HAP-1 (cell line): ENCODE measurements around the gene GLUD1.
"Not testable (repeated sequence)": the region's sequence is repeated elsewhere in the genome, so short reads cannot be mapped to it uniquely, and the experiment has no call there.

Experiments
- DNase-seq, 2 experiments: peaks; one replicate each; pipeline ENCODE4 v3.0.0-alpha.2; 2016 to 2020; ENCODE audit warnings: low spot score in 2 of 2
- H3K27me3 ChIP-seq: fragments of 250-450 bp; sonication (Bioruptor Pico); 2 replicates; pipeline ENCODE4 v1.5.1; 2020; ENCODE audit warnings: low read depth, mild to moderate bottlenecking, moderate library complexity
- H3K36me3 ChIP-seq: fragments of 250-450 bp; sonication (Bioruptor Pico); replicated peaks from 2 replicates; pipeline ENCODE4 v1.5.1; 2020; ENCODE audit warnings: mild to moderate bottlenecking
- H3K4me1 ChIP-seq: fragments of 250-450 bp; sonication (Bioruptor Pico); 2 replicates; pipeline ENCODE4 v1.5.1; 2020; ENCODE audit warnings: mild to moderate bottlenecking
- H3K4me3 ChIP-seq: fragments of 250-450 bp; sonication (Bioruptor Pico); 2 replicates; pipeline ENCODE4 v1.5.1; 2020; ENCODE audit warnings: mild to moderate bottlenecking, moderate library complexity
- H3K9me3 ChIP-seq: fragments of 250-450 bp; sonication (Bioruptor Pico); 2 replicates; pipeline ENCODE4 v1.5.1; 2020; ENCODE audit warnings: mild to moderate bottlenecking, moderate library complexity
- in situ Hi-C: fragments of 300-500 bp; cut with MboI; formaldehyde crosslinking; loops from 3 replicates; pipeline ENCODE4 v1.14.3; 2020; ENCODE audit warnings: low sequenced_read_pairs, inconsistent platforms, mixed read lengths

The GLUD1 gene

GRCh38 chr10:87104727-87105126 is 10.1 kb upstream of the GLUD1 start:
- H3K4me3 ChIP-seq, DNase-seq, H3K4me1 ChIP-seq, in situ Hi-C loops, H3K9me3 ChIP-seq, H3K27me3 ChIP-seq: not testable (repeated sequence)
- H3K36me3 ChIP-seq: peaks cover 70% of the 10 kb centered on the region

DNA sequence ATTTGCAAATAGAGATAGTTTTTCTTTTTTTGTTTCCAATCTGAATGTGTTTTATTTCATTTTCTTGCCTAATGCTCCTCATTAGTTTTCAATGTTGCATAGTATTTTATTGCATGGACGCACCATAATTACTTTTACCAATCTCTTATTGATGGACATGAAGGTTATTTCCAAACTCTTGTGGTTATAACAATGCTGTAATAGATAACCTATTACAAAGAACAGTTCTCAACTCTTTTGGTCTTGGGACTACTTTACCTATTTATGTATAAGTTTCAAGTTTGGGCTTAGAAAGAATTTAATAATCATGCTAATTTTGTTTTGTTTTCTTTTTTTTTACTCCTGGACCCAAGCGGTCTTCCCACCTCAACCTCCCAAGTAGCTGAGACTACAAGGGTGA is 7.4 kb upstream of the GLUD1 start:
- Histone ChIP-seq H3K27me3 (no peaks in the 10 kb centered on the region), H3K9me3 (no peaks in the 10 kb centered on the region), H3K4me3 (no peak overlapping the region), H3K4me1 (no peaks in the 10 kb centered on the region; the same call in 1 of the 2 replicates), H3K36me3 (peaks cover 66% of the 10 kb centered on the region)
- DNase-seq: no peak
- in situ Hi-C loops: no loop called here

DNA sequence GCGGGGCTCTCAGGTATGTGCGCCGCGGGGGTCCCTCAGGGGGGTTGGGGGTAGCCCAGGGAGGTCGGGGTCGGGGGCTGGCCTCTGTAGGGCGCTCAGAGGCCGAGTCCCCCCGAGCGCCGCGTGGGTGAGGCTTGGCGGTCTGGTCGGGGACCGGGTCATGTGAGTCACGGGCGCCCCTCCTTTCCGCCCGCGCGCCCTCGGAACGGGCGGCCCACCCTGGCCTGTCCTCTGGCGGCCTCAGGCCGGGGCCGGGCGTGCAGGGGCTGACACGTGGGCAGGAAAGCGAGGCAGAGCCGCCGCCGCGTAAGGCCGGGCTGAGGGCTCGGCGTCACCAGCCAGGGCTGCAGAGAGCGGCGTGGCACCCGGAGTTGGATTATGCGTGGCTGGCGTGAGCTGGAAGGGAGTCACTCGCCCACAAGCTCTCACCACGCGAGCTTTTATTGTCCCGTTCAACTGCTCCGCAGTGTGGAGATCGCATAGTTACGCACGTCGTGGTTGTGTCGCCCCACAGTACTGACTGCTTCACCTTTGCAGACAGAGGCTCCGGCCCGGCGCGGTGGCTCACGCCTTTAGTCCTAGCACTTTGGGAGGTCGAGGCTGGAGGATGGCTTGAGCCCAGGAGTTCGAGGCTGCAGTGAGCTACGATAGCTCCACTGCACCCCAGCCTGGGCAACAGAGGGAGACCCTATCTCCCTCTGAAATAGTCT is 748 bp upstream of the GLUD1 start:
- Histone ChIP-seq H3K9me3 (no peaks in the 10 kb centered on the region), H3K4me3 (peak overlapping the region; percentile 60), H3K27me3 (no peaks in the 10 kb centered on the region), H3K4me1 (peaks cover 22% of the 10 kb centered on the region), H3K36me3 (peaks cover 20% of the 10 kb centered on the region)
- in situ Hi-C loops: no loop called here
- peak; percentile 47 to 81 for DNase-seq

DNA sequence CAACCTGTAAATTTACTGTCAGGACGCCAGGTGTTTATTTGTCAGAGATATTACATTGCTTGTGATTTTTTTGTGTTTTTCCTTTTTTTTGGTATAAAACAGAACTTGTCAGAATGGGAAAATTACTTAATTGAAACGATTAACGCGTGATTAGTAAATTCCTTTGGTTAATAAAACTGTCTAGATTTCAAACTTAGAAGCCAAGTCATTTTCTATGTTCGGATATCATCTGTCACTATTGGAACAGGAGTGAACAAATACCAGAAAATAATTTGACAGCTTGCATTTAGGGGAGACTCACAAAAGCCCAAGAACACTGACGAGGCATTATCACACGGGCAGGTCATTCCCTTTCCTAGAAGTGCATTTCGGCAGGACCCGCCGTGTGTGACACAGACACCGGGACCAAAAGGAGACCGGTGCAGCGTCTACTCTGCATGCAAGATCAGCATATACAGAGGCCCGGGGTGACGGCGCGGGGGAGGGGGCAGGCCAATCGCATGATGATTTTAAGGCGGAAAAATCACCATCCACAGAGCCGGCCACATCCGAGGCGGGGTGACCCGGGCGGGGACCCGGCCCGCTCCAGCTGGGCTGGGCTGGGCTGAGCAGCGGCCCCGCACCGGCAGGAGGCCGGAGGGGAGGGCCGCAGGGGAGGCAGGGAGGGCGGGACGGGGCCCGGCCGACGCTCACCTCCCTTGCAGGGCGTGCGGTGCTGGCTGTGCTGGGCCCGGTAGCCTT is 841 bp downstream of the GLUD1 start:
- in situ Hi-C loops: no loop called here
- Histone ChIP-seq H3K4me3 (peak overlapping the region; percentile 49), H3K27me3 (no peaks in the 10 kb centered on the region), H3K4me1 (peaks cover 22% of the 10 kb centered on the region), H3K9me3 (no peaks in the 10 kb centered on the region), H3K36me3 (peaks cover 17% of the 10 kb centered on the region)
- DNase-seq: peak; percentile 59 to 81

- Histone ChIP-seq H3K4me1 (peaks cover 22% of the 10 kb centered on the region), H3K4me3 (peak overlapping the region; percentile 49), H3K9me3 (no peaks in the 10 kb centered on the region), H3K36me3 (peaks cover 22% of the 10 kb centered on the region), H3K27me3 (no peaks in the 10 kb centered on the region)
- peak; percentile 77 to 83 for DNase-seq
- in situ Hi-C loops: no loop called here
These were observed 1.6 kb downstream of the GLUD1 start for GRCh38 chr10:87092861-87093631.

- Histone ChIP-seq H3K27me3 (no peaks in the 10 kb centered on the region), H3K4me1 (peaks cover 22% of the 10 kb centered on the region), H3K36me3 (peaks cover 18% of the 10 kb centered on the region), H3K4me3 (peak overlapping the region; percentile 49), H3K9me3 (no peaks in the 10 kb centered on the region)
- in situ Hi-C loops: no loop called here
- DNase-seq: no peak
These were observed 2.2 kb downstream of the GLUD1 start for GRCh38 chr10:87092376-87092860.

GRCh38 chr10:87090779-87091178 is 3.9 kb downstream of the GLUD1 start:
- Histone ChIP-seq H3K4me1 (peaks cover 15% of the 10 kb centered on the region; the same call in 1 of the 2 replicates), H3K4me3 (no peak overlapping the region), H3K27me3 (no peaks in the 10 kb centered on the region), H3K9me3 (no peaks in the 10 kb centered on the region), H3K36me3 (peaks cover 19% of the 10 kb centered on the region)
- in situ Hi-C loops: no loop called here
- no peak for DNase-seq

GRCh38 chr10:87089746-87090145 is 4.9 kb downstream of the GLUD1 start:
- in situ Hi-C loops: no loop called here
- H3K4me1 ChIP-seq: peaks cover 15% of the 10 kb centered on the region; the same call in 1 of the 2 replicates
- peaks cover 19% of the 10 kb centered on the region for H3K36me3 ChIP-seq
- H3K27me3 ChIP-seq: no peaks in the 10 kb centered on the region
- H3K9me3 ChIP-seq: no peaks in the 10 kb centered on the region
- no peak overlapping the region for H3K4me3 ChIP-seq
- DNase-seq: no peak

DNA sequence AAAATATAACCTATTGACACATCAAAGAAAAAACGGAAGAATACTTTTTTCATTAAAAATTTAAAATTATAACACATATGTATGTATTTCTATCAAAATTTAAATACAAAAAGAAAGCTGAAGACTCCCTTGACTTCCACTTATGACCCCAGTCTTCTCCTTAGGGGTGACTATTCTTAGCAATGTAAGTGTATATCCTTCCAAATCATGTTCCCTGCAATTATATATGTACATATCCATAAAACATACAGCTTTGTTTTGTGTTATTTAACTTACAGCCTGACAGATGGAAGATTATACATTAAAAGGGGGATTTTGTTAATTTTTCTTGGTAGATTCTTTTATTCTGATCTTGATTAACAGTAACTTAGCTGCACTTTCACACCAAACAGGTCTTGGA is 9.1 kb downstream of the GLUD1 start:
- DNase-seq: no peak
- peaks cover 11% of the 10 kb centered on the region for H3K4me1 ChIP-seq
- in situ Hi-C loops: no loop called here
- H3K9me3 ChIP-seq: no peaks in the 10 kb centered on the region
- no peaks in the 10 kb centered on the region for H3K27me3 ChIP-seq
- peaks cover 19% of the 10 kb centered on the region for H3K36me3 ChIP-seq
- H3K4me3 ChIP-seq: no peak overlapping the region

GRCh38 chr10:87084291-87084782 is 10.3 kb downstream of the GLUD1 start:
- H3K4me1 ChIP-seq, H3K27me3 ChIP-seq, in situ Hi-C loops, H3K9me3 ChIP-seq, DNase-seq, H3K4me3 ChIP-seq: not testable (repeated sequence)
- peaks cover 17% of the 10 kb centered on the region for H3K36me3 ChIP-seq

DNA sequence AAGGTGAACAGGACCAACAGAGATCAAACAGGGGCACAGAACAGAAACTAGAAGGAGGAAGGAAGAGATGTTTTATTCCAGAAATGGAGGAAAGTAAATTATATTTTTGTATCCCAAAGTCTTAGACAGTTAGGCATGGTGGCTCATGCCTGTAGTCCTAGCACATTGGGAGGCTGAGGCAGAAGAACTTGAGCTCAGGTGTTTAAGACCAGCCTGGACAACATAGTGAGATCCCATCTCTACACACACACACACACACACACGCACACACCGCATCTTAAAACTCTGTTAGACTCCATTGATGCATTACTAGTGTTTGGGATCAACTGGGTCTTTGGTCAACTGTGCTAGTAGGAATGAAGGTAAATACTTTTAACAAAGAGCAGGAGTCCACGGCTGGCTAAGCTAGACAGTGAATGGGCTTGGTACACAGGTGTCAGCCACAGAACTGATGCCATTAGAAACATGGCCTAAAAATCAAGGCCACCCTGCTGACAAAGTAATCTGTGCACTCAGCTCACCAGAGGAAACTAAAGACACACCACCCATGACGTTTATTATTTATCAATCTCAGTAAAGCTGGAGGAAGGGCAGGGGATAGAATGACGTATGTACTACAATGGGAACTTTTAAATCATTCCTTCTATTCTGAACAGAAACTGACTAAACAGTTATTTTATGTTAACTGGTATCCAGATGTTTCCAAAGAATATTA is 10.9 kb downstream of the GLUD1 start:
- H3K36me3 ChIP-seq: peaks cover 11% of the 10 kb centered on the region
- H3K4me3 ChIP-seq, DNase-seq, H3K4me1 ChIP-seq, in situ Hi-C loops, H3K27me3 ChIP-seq, H3K9me3 ChIP-seq: not testable (repeated sequence)

DNA sequence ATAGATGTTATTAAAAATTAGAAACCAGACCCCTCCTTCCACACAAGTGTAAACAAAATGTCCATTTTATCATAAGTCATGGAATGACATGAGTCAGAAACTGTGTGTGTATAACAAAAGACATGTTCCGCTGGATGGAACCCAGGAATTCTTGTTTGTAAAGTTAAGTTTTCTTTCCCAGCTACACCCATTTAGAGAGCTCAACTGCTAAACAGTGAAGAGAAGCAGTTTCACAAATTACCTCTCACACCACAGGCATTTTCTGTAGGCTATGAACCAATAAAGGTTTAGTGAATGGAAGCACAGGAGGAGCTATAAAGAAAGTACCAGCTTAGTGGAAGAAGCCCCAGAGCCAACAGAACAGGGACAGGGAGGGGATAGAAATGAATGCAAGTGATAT is 12.4 kb downstream of the GLUD1 start:
- H3K27me3 ChIP-seq, H3K4me1 ChIP-seq, in situ Hi-C loops, H3K36me3 ChIP-seq, H3K4me3 ChIP-seq, H3K9me3 ChIP-seq: not testable (repeated sequence)
- peak; percentile 27 to 46 for DNase-seq

- H3K27me3 ChIP-seq, H3K9me3 ChIP-seq, H3K4me3 ChIP-seq, H3K4me1 ChIP-seq, in situ Hi-C loops, DNase-seq, H3K36me3 ChIP-seq: not testable (repeated sequence)
These were observed 13.1 kb downstream of the GLUD1 start for GRCh38 chr10:87081574-87081973.
